ENCODE measurements around the gene C9orf153.

Gene C9orf153

GRCh38 chr9:86187121-86187520 is 72.3 kb downstream of the C9orf153 start:
- no peak for DNase-seq (ENCODE audit: low spot score)

DNA sequence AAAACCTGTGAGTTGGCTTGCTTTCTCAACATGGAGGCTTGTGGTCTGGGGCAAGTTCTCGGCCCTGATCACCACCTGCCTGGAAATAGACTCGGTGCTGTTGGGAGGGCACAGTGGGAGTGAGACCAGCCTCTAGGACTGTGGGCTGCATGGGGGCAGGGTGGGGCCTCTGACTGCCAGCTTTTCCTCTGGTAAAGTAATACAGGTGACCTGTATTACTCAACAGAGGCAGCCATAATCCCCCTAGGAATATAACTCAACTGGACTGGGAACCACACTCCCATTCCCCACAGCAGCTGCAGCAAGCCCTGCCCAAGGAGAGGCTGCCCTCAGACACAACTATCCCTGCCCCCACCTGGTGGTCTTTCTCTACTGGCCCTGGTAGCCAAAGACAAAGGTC is 72.8 kb downstream of the C9orf153 start:
- no peak for DNase-seq (ENCODE audit: low spot score)

DNA sequence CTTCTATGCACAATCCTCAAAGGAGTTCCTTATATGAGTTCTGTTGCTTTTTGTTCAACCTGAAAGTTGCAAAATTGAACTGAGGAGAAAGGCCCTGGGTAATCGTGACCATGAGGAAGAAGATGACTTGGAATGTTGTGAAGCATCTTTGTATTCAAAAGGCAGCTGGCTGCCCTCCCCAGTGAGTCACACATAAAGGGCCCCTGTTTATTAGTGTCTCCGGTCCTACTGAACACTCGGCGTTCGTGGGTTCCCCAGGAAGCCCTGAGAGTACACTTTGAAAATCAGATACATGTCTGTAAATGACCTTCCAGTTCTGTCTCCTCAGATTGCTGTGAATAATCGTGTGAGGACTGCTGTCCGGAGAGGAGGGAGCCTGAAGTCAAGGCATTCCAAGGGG is 73.6 kb downstream of the C9orf153 start:
- DNase-seq (ENCODE audit: low spot score): peak; percentile 17

DNA sequence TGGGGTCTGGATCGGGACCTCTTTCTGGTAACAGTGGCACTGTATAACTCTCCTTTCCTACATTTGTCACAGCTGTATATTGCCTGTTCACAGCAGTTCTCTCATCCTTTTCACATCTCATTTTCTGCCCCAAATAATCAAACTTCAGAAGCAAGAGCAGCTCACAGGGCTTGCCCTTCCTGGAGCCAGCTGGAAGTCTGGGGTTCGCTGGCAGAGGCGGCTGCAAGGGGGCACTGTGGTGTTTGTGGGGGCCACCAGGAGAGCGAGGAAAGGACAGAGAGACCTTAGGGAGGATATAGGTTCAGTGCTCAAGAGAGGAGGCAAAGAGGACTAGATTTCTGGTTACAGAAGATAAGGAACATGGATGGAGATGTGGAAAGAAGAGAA is 75.3 kb downstream of the C9orf153 start:
- DNase-seq (ENCODE audit: low spot score): no peak

- DNase-seq (ENCODE audit: low spot score): no peak
Observed at GRCh38 chr9:86183229-86184137, 76.0 kb downstream of the C9orf153 start.

- no peak for DNase-seq (ENCODE audit: low spot score)
Observed at GRCh38 chr9:86181379-86182315, 77.8 kb downstream of the C9orf153 start.

GRCh38 chr9:86178503-86178902 is 81.0 kb downstream of the C9orf153 start:
- no peak for DNase-seq (ENCODE audit: low spot score)

GRCh38 chr9:86177995-86178394 is 81.5 kb downstream of the C9orf153 start:
- DNase-seq (ENCODE audit: low spot score): no peak

- DNase-seq (ENCODE audit: low spot score): no peak
Observed at GRCh38 chr9:86176468-86176867, 83.0 kb downstream of the C9orf153 start.

DNA sequence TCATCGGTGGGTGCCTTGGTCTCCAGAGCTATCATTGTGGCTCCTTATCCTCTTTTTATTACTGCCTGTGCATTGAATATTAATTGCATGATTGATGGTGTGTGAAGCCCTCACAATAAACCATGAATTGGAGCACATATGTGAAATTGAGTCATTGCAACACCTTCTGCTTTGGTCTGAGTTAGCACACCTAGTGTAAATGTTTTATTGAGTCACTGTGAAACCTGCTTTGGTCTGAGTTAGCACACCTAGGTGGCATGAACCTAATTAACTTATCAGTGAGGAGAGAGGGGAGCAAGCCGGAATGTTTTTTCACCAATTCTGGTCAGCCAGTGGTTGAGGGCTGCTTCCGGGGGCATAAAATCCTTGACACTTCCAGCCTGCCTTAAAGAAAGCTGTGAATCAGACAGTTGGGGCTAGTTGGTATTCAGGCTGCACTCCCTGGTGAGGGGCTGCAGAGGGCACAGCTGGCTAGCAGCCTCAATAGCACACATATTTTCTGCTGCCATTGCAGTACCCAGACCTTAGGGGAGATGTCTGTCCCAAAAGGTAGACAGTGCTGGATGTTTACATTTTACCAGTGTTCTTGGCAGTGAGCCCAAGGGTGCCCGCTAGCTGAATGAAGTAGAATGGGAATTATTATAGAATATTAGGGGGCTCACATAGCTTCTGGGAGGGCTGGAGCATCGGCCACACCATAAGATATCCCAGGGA is 83.6 kb downstream of the C9orf153 start:
- no peak for DNase-seq (ENCODE audit: low spot score)

GRCh38 chr9:86175223-86175622 is 84.2 kb downstream of the C9orf153 start:
- DNase-seq (ENCODE audit: low spot score): no peak

All from Ammon's horn (tissue), 1 donor.